ENCODE results near the gene ABCC5.

DNA sequence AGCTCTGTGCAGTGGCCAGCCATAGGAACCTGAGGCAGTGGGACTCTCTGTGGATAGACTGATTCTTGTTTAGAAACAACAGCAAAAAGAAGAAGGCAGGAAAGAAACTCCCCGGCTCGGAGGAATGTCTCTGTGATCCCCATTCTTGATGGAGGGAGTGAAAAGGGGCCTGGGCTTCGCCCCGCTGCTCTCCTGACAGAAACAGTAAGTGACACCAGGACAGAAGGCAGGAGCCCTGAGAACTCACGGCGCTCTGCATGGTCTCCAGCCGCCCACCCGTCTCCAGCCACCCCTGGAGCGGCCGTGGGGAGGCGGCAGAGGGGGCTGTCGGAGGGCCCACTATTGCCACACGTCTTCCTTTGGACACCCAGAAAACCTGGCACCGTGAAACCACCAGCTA lies 97.3 kb downstream of the ABCC5 start:
- no peak for TF ChIP-seq CTCF (IDR thresholded peaks at IDR 0.05; ENCODE audit: low read length)
- TF ChIP-seq EZH2 (optimal IDR thresholded peaks at IDR 0.05; ENCODE audit: low read depth, low read length) = no peak
- no peak for TF ChIP-seq EZH2phosphoT487 (IDR thresholded peaks at IDR 0.05; ENCODE audit: low read length)

Data from MM.1S (cell line).